ENCODE results near the gene SLC35E1.

SLC35E1 gene

GRCh38 chr19:16535381-16535780, 36.8 kb downstream of the SLC35E1 start:
- H3K4me3 ChIP-seq (ENCODE audit: low read length): no peak overlapping the region
- no peak for DNase-seq (ENCODE audit: low read depth)
- TF ChIP-seq, protein P1, sequence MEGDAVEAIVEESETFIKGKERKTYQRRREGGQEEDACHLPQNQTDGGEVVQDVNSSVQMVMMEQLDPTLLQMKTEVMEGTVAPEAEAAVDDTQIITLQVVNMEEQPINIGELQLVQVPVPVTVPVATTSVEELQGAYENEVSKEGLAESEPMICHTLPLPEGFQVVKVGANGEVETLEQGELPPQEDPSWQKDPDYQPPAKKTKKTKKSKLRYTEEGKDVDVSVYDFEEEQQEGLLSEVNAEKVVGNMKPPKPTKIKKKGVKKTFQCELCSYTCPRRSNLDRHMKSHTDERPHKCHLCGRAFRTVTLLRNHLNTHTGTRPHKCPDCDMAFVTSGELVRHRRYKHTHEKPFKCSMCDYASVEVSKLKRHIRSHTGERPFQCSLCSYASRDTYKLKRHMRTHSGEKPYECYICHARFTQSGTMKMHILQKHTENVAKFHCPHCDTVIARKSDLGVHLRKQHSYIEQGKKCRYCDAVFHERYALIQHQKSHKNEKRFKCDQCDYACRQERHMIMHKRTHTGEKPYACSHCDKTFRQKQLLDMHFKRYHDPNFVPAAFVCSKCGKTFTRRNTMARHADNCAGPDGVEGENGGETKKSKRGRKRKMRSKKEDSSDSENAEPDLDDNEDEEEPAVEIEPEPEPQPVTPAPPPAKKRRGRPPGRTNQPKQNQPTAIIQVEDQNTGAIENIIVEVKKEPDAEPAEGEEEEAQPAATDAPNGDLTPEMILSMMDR (conservative IDR thresholded peaks at IDR 0.05; ENCODE audit: low read length): no peak

GRCh38 chr19:16532440-16533234, 39.6 kb downstream of the SLC35E1 start:
- no peak overlapping the region for H3K4me3 ChIP-seq (ENCODE audit: low read length)
- DNase-seq (ENCODE audit: low read depth): no peak
- TF ChIP-seq, protein P1 (conservative IDR thresholded peaks at IDR 0.05; ENCODE audit: low read length): no peak

DNA sequence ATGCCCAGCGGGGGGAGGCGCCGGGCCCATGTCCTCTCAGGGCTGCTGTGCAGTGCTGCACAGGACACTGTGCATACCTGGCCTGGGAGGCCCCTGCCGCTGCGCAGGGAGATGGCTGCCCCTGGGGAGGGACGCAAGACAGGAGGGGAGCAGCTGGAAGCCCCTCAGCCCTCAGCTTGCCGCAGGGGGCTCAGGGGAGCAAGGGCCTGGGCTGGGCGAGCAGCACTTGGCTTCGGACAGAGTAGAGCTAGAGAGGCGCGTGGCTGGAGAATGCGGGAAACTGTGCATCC, 40.9 kb downstream of the SLC35E1 start:
- no peak for DNase-seq (ENCODE audit: low read depth)
- H3K4me3 ChIP-seq (ENCODE audit: low read length): no peak overlapping the region
- TF ChIP-seq, protein P1 (conservative IDR thresholded peaks at IDR 0.05; ENCODE audit: low read length): no peak

DNA sequence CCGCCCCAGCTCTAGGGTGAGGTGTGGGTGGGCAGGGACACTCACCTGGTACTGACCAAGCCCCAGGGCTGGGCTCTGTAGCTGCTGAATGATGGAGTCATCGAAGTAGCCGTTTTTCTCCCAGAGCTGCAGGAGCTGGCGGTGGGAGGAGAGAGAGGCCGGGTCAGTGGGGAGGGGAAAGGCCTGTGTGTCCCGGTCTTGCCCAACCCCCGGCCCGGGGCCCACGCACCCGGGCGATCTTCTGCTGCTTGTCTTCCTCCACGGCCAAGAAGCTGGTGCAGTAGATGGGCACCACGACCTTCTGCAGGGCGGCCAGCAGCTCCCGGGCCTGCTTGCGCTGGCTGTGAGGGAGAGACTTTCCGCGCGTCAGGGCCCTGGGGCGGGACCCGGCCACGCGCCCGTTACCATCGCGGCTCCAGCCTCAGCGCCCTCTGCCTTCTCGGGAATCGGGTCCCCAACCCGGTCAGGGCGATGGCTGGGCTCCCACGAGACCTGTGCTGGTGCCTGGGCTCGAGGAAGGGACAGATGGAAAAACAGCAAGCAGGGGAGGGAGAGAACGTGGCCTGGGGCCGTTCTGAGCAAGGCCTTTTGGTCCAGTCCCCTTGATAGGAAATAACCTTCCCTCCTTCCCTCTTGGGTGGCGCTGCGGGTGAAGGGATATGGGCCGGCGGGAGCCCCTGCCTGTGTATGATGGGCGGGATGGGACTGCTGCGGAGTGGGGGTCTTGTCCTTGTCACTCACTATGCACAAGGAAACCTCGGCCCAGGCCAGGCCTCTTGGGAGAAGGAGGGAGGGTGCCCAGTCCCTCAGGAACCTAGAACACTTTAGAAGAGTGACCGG, 41.5 kb downstream of the SLC35E1 start:
- TF ChIP-seq, protein P1 (conservative IDR thresholded peaks at IDR 0.05; ENCODE audit: low read length): no peak
- no peak overlapping the region for H3K4me3 ChIP-seq (ENCODE audit: low read length)
- DNase-seq (ENCODE audit: low read depth): no peak

- TF ChIP-seq, protein P1 (conservative IDR thresholded peaks at IDR 0.05; ENCODE audit: low read length): no peak
- H3K4me3 ChIP-seq (ENCODE audit: low read length): no peak overlapping the region
Observed at GRCh38 chr19:16529466-16530144, 42.6 kb downstream of the SLC35E1 start.

DNA sequence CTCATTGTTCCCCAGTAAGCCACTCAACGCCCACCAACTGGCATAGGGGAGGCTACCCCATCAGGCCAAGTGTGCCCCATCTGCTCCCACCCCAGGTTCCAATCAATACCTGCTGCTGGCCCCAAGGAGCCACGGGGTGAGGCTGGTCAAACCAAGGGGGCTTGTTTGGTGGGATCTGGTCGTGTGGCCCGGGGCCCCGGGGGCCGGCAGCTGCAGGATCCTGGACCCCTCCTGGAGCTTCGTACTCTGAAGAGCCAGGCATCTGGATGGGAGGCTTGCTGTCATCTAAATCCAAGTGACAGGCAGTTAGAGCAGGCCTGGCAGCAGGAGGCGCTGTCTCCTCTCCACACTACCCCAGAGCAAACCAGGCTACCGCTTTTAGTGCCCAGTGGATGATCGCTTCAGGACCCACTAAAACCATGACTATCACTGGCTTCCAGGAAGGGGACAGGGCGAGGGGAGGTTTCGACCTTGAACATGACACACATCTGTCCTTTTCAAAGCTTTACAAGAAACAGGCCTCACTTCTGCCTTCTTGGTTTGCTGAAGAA, 44.2 kb downstream of the SLC35E1 start:
- H3K4me3 ChIP-seq (ENCODE audit: low read length): no peak overlapping the region
- DNase-seq (ENCODE audit: low read depth): no peak
- TF ChIP-seq, protein P1 (conservative IDR thresholded peaks at IDR 0.05; ENCODE audit: low read length): peak; percentile 28

More at GRCh38 chr19:16529466-16530144, 42.6 kb downstream of the SLC35E1 start:
- DNase-seq (ENCODE audit: low read depth): no peak

Data from AG10803 (cell line).